ENCODE data around the gene ETF1. TPM values are rescaled to one million over a fixed set of nuclear protein-coding genes. Genes with fewer than 3 reads are reported as not detected.

ETF1 gene
- 98.4 and 102 TPM in 2 replicates for total RNA-seq

GRCh38 chr5:138542956-138543729, at the start of gene ETF1:
Gene ETF1, minus strand, starts transcription at chr5:138543236. Its CDS starts 318 bp downstream, at chr5:138542918.
- intact Hi-C loops (cut with micrococcal nuclease): loop anchor here (1.0 to 5.0 kb wide), 15 partner anchors 32 to 1018 kb away; partner anchors contain the start of genes BRD8, CDC23, FAM13B and HNRNPA0

DNA sequence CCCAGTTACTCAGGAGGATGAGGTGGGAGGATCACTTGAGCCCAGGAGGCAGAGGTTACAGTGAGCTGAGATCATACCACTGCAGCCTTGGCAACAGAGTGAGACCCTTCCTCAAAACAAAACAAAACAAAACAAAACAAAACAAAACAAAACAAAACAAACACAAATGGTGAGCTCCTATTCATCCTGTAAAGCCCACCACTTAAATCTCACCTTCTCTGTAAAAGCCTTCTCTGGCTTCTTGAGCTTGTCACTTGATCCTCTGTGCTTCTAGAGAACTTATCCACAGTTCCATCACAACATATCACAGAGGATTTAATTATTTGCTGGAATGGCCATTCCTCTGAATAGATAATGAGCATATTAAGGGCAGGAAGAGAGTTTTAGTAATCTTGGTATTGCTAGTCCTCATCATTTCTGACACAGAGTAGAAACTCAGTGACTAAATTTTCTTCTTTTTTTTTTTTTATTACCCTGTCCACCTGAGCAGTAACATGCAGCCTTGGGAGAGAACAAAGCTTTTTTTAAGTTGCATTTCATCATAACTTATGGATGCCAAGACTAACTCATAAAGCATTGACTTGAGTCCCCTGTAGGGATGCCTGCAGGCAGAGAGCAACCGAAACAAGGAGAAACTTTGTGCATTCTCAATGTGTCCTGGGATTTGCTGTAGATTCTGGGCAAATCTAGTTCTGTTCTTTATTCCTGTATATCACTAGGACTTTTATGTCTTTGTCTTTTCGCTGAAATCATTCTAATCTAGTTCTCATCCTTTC, 45.2 kb upstream of the ETF1 start:
- intact Hi-C loops (cut with micrococcal nuclease): loop anchor here (10.0 kb wide), 1 partner anchor 187 kb away; no protein-coding TSS in a partner anchor

DNA sequence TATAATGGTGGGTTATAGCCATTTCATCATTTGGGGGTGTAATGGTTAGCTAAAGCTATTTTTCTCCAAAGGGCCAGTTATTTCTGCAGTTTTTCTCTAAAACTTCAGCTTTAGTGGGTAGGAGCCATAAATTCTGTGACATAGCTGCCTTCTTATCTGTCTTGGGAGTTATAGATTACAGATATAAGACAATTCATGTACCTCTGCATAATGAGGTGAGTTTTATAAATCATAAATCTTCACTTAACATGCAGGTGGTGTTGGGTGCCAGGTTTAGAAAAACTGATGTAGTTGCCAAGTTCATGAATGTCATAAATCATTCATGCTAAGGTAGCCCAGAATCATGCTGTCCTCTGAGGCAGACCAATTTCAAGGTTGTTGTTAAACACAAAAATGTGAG, 42.1 kb upstream of the ETF1 start:
- intact Hi-C loops (cut with micrococcal nuclease): loop anchor here (10.0 kb wide), 1 partner anchor 190 kb away; no protein-coding TSS in a partner anchor

DNA sequence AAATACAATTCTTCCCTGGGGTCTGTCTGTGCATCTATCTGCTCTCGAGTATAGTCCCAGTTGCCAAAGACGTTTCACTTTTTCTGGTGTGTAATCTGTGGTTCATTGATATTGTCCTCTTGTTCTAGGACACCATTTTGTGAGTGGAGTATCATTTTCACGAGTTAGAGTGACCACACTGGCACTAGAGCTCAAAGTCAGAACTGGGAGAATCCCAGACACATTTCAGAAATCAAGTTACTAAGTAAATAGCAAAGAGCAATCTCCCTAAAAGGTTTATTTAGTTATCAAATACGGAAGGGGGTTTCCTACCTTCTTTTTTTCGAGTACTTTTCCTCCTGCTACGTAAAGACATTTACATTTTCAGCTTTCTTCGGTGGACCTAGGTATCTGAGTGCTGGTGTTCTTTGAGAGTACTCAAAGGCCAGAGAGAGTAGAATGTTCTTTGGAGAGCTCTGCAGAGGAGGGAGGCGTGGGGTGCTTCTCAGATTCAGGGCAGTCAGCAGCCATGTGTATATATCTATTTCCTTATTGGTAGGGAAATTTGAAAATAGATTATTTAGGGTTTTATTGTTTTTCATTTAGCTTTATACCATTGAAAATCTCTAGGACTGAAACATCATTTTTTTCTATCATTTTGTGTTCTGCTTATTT, 41.1 kb upstream of the ETF1 start:
- intact Hi-C loops (cut with micrococcal nuclease): loop anchor here (10.0 kb wide), 1 partner anchor 191 kb away; no protein-coding TSS in a partner anchor

DNA sequence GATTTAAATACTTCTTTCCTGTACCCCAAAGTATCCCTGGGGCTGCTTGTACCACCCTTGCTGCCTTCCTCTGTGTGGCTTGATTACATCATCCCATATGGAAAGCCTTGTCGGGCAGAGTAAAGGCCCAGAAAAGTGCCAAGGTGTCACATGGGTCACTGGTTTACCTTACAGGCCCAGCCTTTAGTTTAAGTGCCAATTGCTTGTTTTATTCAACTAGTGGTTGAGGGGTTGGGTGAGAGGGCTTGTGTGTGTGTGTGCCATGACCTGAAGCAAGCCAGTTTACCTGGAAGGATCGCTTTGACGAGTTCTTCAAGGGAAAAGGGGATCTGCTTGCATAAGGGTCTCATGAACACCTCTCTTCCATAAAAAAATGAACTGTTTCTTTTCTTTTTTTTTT, 39.9 kb upstream of the ETF1 start:
- intact Hi-C loops (cut with micrococcal nuclease): loop anchor here (10.0 kb wide), 1 partner anchor 192 kb away; no protein-coding TSS in a partner anchor

- intact Hi-C loops (cut with micrococcal nuclease): loop anchor here (10.0 kb wide), 1 partner anchor 194 kb away; no protein-coding TSS in a partner anchor
Measured at GRCh38 chr5:138580777-138581176, 37.7 kb upstream of the ETF1 start.

DNA sequence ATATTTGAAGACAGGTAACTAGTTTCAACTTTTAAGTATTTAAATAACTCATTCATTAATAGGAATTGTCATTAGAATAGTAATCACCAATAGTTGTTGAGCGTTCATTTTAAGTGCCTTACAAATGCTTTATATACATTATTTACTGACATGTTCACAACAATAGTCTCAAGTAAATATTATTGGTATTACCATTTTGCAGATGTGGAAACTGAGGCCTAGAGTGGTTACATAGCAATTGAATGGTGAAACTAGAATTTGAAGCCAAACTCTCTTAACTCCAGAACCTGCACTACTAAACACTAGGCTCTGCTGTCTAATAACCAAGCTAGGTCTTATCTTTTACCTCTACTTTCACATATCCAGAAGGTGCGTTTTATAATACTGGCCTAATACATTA, 37.0 kb upstream of the ETF1 start:
- intact Hi-C loops (cut with micrococcal nuclease): loop anchor here (10.0 kb wide), 1 partner anchor 195 kb away; no protein-coding TSS in a partner anchor

DNA sequence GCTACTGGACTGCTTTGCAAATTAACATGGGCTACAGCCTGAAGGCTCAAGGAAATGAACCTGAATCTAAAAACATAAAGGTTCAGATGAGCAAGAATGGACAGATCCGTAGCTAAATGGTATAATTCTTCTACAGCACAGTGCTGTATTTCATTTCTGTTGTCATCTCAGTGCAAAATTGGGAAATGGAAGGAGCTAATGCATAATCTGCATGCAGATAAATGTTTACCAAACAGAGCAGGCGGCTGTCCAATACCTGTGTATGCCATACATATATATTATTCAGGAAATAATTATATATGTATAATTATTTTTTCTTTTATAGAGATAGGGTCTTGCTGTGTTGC, 36.5 kb upstream of the ETF1 start:
- intact Hi-C loops (cut with micrococcal nuclease): loop anchor here (1.0 to 10.0 kb wide), 5 partner anchors 175 to 983 kb away; partner anchors contain the start of genes CTNNA1, HNRNPA0, SPATA24 and UBE2D2

DNA sequence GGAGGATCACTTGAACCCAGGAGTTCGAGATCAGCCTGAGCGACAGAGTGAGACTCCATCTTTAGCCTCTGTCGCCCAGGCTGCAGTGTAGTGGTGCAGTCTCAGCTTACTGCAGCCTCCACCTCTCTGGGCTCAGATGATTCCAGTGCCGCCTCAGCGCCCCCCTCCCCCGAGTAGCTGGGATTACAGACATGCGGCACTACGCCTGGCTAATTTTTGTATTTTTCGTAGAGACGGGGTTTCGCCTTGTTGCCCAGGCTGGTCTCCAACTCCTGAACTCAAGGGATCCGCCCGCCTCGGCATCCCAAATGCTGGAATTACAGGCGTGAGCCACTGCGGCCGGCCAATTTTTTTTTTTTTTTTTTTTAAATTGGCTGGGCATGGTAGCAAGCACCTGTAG, 34.4 kb upstream of the ETF1 start:
- intact Hi-C loops (cut with micrococcal nuclease): loop anchor here (5.0 to 10.0 kb wide), 4 partner anchors 177 to 985 kb away; partner anchors contain the start of genes CTNNA1, HNRNPA0, SPATA24 and UBE2D2

GRCh38 chr5:138575194-138576015, 32.4 kb upstream of the ETF1 start, which contains the start of gene HSPA9:
Gene HSPA9, minus strand, starts transcription at chr5:138575401. Its CDS starts 83 bp downstream, at chr5:138575318.
- intact Hi-C loops (cut with micrococcal nuclease): loop anchor here (1.0 to 10.0 kb wide), 13 partner anchors 32 to 987 kb away; partner anchors contain the start of genes BRD8, CTNNA1, EGR1 and ETF1

GRCh38 chr5:138574744-138575193, 31.7 kb upstream of the ETF1 start:
- intact Hi-C loops (cut with micrococcal nuclease): loop anchor here (1.0 to 10.0 kb wide), 13 partner anchors 31 to 988 kb away; partner anchors contain the start of genes BRD8, CTNNA1, EGR1 and ETF1

DNA sequence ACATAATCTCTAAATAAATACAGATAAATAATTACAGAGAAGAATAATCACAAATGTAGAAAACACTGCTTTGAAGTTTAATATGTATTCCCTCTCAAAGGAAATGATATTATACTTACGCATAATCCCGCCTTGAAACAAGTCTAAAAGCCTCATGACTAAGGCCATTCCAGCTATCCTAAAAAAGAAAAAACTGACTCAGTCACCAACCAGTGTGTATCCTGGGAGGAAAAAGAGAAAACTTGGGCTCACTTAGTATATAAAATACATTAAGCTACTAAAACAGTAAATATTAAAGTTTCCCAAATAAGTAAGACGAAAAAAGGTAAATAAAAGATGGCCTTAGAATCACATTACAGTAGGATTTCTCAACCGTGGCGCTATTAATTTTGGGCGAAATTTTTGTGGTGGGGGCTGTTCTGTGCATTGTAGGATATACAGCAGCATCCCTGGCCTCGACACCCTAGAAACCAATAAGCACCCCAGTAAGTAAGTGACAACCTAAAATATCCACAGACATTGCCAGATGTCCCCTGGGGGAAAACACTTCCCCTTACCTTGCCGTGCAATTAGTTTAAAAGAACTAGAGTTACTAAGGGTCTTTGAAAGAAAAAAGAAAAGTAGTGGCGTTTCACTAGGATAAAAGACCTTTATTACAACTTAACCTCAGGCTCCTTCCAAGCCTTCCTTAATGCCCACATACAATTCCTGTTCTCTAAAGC, 31.1 kb upstream of the ETF1 start:
- intact Hi-C loops (cut with micrococcal nuclease): loop anchor here (2.0 to 10.0 kb wide), 5 partner anchors 81 to 819 kb away; partner anchors contain the start of genes CTNNA1, HNRNPA0, PAIP2 and SIL1

DNA sequence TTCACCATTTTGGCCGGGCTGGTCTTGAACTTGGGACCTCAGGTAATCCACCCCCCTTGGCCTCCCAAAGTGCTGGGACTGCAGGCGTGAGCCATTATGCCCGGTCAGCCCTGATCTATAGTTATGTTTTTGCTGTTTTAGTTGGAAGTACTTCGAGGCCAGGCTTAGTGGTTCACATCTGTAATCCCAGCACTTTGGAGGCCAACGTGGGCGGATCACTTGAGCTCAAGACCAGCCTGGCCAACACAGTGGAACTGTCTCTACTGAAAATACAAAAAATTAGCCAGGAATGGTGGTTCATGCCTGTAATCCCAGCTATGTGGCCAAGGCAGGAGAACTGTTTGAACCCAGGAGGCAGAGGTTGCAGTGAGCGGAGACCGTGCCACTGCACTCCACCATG, 30.2 kb upstream of the ETF1 start:
- intact Hi-C loops (cut with micrococcal nuclease): loop anchor here (10.0 kb wide), 2 partner anchors 182 to 818 kb away; partner anchors contain the start of genes CTNNA1 and HNRNPA0

DNA sequence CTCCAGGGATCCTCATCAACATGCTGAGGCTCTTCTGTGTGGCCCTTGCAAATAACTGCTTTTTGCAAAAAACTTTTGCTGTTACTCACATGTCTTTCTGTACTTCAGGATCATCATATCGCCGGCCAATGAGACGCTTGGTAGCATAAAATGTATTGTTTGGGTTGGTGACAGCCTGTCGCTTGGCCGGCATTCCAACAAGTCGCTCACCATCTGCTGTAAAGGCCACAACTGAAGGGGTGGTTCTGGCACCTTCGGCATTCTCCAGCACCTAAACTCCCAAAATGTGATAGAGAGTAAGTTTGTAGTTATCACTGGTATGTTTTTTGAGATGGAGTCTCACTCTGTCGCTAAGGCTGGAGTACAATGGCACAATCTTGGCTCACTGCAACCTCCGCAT, 27.8 kb upstream of the ETF1 start:
- intact Hi-C loops (cut with micrococcal nuclease): loop anchor here (10.0 kb wide), 2 partner anchors 184 to 816 kb away; partner anchors contain the start of genes CTNNA1 and HNRNPA0

GRCh38 chr5:138569782-138570181, 26.7 kb upstream of the ETF1 start:
- intact Hi-C loops (cut with micrococcal nuclease): loop anchor here (10.0 kb wide), 2 partner anchors 185 to 815 kb away; partner anchors contain the start of genes CTNNA1 and HNRNPA0

- intact Hi-C loops (cut with micrococcal nuclease): no loop called here
Measured at GRCh38 chr5:138568061-138568824, 25.2 kb upstream of the ETF1 start.

- intact Hi-C loops (cut with micrococcal nuclease): no loop called here
Measured at GRCh38 chr5:138566792-138567191, 23.8 kb upstream of the ETF1 start.

Data from T-helper 2 cell treated with Interferon-gamma antibody and Interleukin-4, amounts not matched to agents 100 ng/mL and 5 ng/mL, for 36 hours (primary cell).